Hematopoietic multipotent progenitor cell treated with erythropoietin and hydrocortisone succinate and interleukin-3 and kit ligand, for 8 days (in vitro differentiated cells): ENCODE data around the gene MICAL3.

ENCODE experiments used
- DNase-seq: peaks from one replicate; pipeline ENCODE4 v3.0.0-alpha.2; 2015

MICAL3 gene

DNA sequence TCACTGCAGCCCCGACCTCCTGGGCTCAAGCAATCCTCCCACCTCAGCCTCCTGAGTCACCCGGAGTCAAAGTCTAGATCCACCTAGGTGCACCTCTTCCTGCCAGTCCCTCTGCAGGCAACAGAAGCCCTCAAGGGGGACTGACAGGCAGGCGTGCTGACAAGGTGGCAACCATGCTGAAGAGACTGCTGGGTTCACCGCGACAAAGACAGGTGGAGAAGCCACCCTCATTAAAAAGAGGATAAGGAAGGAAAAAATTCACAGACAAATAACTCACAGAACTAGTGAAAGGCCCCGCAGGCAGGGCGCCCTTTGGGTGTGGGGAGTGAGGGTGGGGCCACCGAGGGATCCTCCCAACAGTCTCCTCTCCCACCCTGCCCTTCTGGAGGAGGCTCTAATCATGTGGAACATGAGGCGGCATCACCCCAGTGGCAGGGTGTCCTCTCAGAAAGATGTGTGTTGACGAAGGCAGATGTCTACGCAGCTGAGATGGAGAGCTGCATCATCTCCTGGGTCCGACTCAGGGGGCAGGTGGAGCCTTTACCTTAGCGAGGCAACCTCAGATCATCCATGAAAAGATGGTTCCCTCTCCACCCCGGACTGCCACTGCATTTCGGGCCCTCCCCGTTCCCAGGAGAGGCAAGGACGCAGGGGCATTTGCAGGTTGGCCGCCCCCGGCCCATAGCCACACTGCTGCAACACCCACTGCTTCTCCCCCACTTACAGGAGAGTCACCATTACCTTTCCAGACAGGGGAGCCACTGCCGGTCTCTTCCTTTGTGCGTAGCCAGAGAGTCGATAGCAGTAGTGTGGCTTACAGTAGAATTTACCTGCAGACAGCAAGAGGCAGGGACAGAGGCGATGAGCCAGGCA, 158.9 kb downstream of the MICAL3 start:
- peak; percentile 71 for DNase-seq

GRCh38 chr22:17864398-17865182, 159.8 kb downstream of the MICAL3 start:
- no peak for DNase-seq

DNA sequence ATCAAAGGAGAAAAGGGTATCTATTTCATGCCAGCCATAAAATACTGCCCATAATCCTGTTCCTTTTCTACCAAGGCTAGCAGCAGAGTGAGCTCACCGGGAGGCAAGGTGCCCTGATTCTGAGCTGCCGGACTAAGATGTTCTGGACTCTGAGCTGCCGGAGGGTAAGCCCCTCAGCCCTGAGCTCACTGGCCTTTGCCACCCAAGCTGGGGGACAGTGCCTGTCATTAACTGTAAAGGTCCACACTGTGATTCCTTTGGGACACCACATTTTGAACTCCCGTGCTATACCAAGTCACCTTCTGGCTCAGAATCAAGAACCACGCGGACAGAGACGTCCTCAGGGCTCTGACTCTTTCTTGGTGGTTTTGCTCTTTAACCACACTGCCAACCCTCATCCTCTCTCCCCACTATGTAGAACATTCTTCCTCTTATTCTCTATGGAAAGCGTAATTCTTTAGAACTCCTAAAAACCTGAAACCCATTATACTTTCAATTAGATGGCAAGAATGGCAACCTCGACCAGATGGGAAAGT, 161.6 kb downstream of the MICAL3 start:
- no peak for DNase-seq

- no peak for DNase-seq
These were observed 162.5 kb downstream of the MICAL3 start for GRCh38 chr22:17861909-17862308.

GRCh38 chr22:17860220-17860965, 164.0 kb downstream of the MICAL3 start:
- DNase-seq, result no peak

GRCh38 chr22:17858033-17858432, 166.3 kb downstream of the MICAL3 start:
- no peak for DNase-seq

DNA sequence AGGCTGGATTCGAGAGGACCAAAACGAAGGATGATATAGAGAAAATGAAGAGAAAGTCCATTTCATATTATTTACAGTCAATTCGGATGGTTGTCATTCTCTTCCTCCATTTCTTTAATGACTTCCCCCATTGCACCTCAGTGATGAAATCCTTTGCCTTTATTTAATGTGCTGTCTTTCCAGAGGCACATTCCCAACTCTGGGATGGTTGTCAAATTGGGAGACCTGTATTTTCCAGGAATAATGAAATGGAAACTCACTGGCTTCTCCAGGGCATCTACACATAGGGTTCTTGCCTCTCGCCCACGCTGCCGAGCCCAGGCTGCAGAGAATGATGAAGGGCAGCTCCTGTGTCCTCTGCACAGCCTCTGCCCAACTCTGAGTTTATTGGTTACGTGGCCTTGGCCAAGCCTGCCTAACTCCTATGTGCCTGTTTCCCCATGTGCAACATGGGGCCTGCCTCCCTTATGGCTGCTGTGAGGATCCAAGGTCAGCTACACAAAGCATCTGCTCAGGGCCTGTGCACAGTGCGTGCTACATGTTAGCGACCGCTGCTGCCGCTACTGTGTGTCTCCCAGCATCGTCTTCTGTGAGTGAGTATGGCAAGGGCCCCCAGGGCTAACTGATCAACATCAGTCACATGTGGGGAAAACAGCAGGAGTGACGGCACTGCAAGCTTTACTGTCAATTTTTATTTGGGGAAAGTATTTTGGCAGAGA, 168.6 kb downstream of the MICAL3 start:
- DNase-seq, result no peak

GRCh38 chr22:17853073-17853472, 171.3 kb downstream of the MICAL3 start:
- DNase-seq, result peak; percentile 61

GRCh38 chr22:17851759-17852158, 172.6 kb downstream of the MICAL3 start:
- DNase-seq, result no peak

DNA sequence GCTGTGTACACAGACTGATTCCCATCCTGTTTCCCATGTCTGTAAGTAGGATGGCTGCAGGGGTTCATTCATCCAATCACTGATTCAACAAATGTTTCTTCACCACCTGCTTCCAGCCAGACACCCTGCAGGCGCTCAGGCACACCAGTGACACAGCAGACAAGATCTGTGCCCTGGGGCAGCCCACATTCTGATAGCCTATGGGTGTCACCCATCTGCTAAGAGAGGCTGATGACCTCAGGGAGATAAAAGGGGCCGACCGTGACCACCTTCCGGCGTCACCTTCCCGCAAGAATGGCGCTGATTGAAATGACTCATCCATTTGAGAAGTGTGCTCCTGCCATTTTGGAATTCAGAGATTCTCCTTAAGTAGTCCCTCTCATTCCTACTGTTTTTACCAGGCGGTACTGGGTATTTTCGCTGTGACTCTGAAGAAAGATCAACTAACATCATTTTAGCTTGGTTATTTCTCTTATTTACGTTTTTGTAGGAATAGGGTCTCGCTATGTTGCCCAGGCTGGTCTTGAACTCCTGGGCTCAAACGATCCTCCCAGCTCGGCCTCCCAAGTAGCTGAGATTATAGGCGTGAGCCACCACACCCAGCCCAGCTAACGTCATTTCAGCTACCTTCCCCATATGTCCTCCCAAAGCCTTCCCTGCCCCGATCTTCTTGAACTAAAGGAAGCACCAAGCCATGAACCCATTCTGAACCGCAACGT, 176.8 kb downstream of the MICAL3 start:
- peak; percentile 40 for DNase-seq

DNA sequence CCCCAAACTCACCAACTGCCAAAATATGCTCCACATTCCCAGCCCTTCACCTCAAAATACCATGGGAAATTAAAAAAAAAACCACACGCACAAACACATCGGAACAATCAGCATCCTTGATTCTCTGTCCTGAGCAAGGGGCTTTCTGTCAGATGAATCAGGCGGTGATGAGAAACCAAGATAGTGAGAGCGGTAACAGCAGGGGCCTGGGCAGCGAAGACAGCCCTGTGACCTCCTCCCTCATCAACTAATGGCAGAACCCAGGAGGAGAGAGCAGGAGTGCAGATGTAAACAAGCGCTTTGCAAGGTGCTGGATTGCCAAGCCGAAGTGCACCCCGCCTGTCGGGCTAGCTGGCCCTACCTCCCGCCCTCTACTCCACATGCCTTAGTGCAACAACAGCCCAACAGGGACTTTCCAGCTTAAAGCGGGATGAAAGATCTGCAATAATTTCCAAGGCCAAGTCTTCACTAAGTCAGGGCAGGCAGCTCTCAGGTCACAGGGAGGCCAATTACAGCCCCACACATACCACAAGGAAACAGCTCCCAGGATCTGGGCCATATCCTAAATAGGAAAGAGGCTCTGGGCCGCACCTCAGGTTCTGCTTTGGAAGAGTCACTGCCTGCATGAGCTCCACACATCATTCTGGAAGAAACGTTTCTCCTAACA, 177.9 kb downstream of the MICAL3 start:
- no peak for DNase-seq

DNA sequence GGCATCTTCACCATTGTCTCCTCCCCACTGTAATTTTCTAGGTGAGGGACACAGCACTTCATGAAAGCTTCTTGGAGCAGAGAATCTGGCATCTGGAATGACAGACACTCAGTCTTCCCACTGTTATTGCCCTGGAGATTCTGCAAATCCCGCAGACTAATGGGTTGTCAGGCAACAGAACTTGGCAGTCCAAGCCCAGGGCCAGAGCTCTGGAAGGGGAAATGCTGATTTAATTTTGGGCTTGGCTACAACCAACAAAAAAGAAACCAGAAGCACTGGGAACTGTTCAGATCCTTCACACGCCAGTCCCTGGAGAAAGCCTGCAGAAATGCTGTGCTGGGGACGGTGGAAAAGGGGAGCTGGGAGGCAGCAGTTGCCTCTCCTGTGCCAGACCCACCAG, 178.6 kb downstream of the MICAL3 start:
- DNase-seq, result no peak

- DNase-seq, result no peak
These were observed 179.0 kb downstream of the MICAL3 start for GRCh38 chr22:17845327-17845726.

GRCh38 chr22:17844150-17844549, 180.2 kb downstream of the MICAL3 start:
- no peak for DNase-seq

DNA sequence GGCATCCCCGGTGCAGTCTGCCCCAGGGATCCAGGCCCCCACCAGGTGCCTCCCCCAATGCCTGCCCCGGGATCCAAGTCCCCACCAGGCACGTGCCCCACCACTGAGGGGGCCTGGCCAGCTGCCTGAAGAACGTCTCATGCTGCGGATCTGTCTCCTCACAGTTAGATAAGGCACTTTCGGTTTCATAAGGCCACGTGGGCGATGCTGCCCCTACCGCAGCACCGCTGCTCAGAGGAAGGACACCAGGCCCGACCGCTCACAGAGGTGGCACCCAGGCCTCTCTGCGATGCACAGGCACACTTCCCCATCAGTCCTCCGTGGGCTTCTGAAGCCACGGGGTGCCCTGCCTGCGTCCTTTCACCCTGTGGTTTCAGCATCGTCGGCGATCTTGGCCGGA, 182.0 kb downstream of the MICAL3 start:
- DNase-seq, result no peak

DNA sequence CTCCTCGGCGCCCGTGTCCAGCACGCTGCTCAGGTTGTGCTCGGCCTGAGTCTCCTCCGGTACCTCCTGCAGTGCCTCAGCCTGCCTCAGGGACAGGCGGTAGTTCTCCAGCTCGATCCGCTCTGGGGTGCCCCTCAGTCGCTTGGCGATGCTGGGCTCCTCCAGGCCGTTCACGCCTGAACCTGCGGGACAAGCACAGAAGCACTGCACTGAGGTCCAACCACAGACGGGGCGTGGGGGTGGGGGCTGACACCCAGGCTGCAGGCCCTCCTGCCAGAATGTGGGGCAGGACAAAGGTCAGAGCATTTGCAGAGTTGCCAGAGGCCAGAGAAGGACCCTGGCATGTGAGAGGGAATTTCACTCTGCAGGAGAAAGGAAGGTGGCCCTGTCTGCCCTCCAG, 182.5 kb downstream of the MICAL3 start:
- no peak for DNase-seq

DNA sequence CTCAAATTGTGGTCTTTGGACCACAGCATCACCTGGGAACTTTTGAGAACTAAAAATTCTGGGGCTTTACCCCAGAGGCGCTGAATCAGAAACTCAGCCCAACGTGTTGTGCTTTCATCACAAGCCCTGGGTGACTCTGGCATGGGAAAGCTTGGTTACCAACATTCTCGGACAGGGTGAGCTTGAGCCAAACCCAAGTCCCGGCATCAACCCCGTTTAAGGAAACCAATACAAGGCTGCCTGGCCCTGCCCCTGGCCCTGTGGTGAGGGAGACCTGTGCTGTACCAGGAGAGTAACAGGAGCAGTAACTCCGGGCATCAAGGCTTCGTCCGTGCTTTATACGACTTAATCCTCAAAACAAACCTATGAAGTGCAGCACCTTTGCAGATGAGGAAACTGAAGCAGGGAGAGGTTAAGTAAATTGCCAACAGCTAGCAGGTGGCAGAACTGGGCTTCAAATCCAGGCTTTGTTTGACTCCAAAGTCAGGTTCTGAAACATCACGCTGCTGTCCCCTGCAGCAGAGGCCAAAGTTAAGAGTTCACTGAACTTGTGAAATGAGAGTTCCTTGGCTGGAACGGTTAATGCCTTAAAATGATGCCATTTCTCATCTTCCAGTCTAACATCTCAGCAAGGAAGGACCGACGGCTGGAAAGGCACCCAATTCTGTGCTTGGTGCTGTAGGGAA, 186.0 kb downstream of the MICAL3 start:
- no peak for DNase-seq

- no peak for DNase-seq
These were observed 187.2 kb downstream of the MICAL3 start for GRCh38 chr22:17836992-17837742.

DNA sequence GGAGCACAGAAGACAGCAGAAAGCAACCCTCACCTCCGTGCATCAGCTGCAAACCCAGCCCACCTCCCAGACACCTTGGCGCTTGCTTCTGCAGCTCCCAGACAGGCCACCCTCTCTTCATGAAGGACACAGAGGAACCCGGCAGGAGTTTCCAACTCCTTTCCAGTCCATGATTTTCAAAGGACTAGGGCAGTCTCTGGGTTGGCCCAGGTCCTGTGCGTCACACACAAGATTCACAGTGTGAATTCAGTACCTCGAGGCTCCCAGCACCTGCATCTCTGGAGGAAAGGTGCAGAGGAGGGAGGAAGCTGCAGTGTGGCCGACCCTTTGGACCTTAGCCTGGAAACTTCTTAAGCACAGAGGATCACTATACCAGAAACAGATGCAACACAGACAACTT, 189.1 kb downstream of the MICAL3 start:
- DNase-seq, result no peak

- DNase-seq, result no peak
These were observed 190.9 kb downstream of the MICAL3 start for GRCh38 chr22:17833489-17833888.
